Esophagus squamous epithelium (tissue), 5 donors: ENCODE data around the gene ZRANB3. TPM values are rescaled to one million over a fixed set of nuclear protein-coding genes. Genes with fewer than 3 reads are reported as not detected.

Source experiments
- DNase-seq: peaks from one replicate; lab custom pipeline; 2025; lab: John Stamatoyannopoulos, UW
- H3K27ac ChIP-seq, 4 donors: fragments of 200-600 bp; sonication (generic); one replicate each; pipeline ENCODE4 v1.5.1; 2016 to 2019; ENCODE audit warnings: mild to moderate bottlenecking in 1 of 4
- H3K27me3 ChIP-seq, 4 donors: fragments of 200-600 bp; sonication (generic); 1 replicate in 3 of 4; 2 replicates in 1 of 4; pipeline versions ENCODE4 v1.5.1 to v1.6.0; 2017 to 2021; ENCODE audit warnings: antibody characterized with exemption in 1 of 4
- H3K36me3 ChIP-seq, 3 donors: fragments of 200-600 bp; sonication (generic); one replicate each; pipeline ENCODE4 v1.5.1; 2016 to 2019
- H3K4me1 ChIP-seq, 3 donors: fragments of 200-600 bp; sonication (generic); one replicate each; pipeline ENCODE4 v1.5.1; 2017 to 2019
- H3K4me3 ChIP-seq, 4 donors: fragments of 200-600 bp; sonication (generic); 1 replicate in 3 of 4; 2 replicates in 1 of 4; pipeline ENCODE4 v1.5.1; 2016 to 2019; ENCODE audit warnings: mild to moderate bottlenecking in 2 of 4, moderate library complexity in 1 of 4
- H3K9me3 ChIP-seq, 3 donors: fragments of 200-600 bp; sonication (generic); one replicate each; pipeline ENCODE4 v1.5.1; 2016 to 2019
- CTCF ChIP-seq, 6 experiments: fragments of 450-650 bp in 4 of 6; fragments of 200-600 bp in 2 of 6; sonication (generic) in 2 of 6; IDR thresholded peaks; one replicate each; pipeline ENCODE4 v1.5.1; 2016 to 2019; ENCODE audit warnings: antibody characterized with exemption in 6 of 6, mild to moderate bottlenecking in 4 of 6, moderate library complexity in 4 of 6
- POLR2A ChIP-seq, 4 donors: fragments of 450-650 bp; IDR thresholded peaks; one replicate each; pipeline ENCODE4 v1.6.1; 2017; ENCODE audit warnings: antibody characterized with exemption in 4 of 4, mild to moderate bottlenecking in 4 of 4, moderate library complexity in 3 of 4
- WGBS, 2 donors: methylation state at CpG; one replicate each; pipeline ENCODE4 v1.1.5; 2018; 5-methylcytosine and 5-hydroxymethylcytosine counted together
- intact Hi-C: fragments of 100-400 bp; cut with DNase I; formaldehyde crosslinking; loops from one replicate; pipeline ENCODE4 v1.15.0; 2022
- total RNA-seq, 4 donors: library from RNA; depleted of rRNA; stranded (reverse); fragments of >200 nt; gene quantifications; one replicate each; pipeline ENCODE4 v1.1.0, GENCODE V29; 2016
- donor health status: DM: yes; HTN: yes; CAD: no.

ZRANB3 gene
- total RNA-seq, 4 donors from 2014 or later: 0.61 to 4.5 (median 3.5) TPM

GRCh38 chr2:135257383-135258090 lies 273.5 kb downstream of the ZRANB3 start:
- WGBS, 2 donors: 46 to 51% methylated on average over 2 of the region's 2 CpGs
- Histone ChIP-seq H3K36me3 (no peaks in the 10 kb centered on the region), H3K4me3 (no peak overlapping the region), H3K27me3 (no peaks in the 10 kb centered on the region), H3K9me3 (no peaks in the 10 kb centered on the region), H3K4me1 (no peaks in the 10 kb centered on the region), H3K27ac (no peak overlapping the region)
- intact Hi-C loops: no loop called here
- DNase-seq: no peak
- TF ChIP-seq POLR2A (IDR thresholded peaks at IDR 0.05) (no peak), CTCF (IDR thresholded peaks at IDR 0.05) (no peak)

- no peaks in the 10 kb centered on the region for H3K9me3 ChIP-seq
- H3K27me3 ChIP-seq: no peaks in the 10 kb centered on the region
- no peaks in the 10 kb centered on the region for H3K4me1 ChIP-seq
- WGBS, 2 donors: 95 to 100% methylated on average over 2 to 3 of the region's 3 CpGs
- H3K27ac ChIP-seq: no peak overlapping the region
- TF ChIP-seq POLR2A (IDR thresholded peaks at IDR 0.05) (no peak), CTCF (IDR thresholded peaks at IDR 0.05) (no peak)
- no peaks in the 10 kb centered on the region for H3K36me3 ChIP-seq
- DNase-seq: no peak
- intact Hi-C loops: no loop called here
- H3K4me3 ChIP-seq: no peak overlapping the region
Measured at GRCh38 chr2:135256531-135257260, 274.3 kb downstream of the ZRANB3 start.

GRCh38 chr2:135255208-135255607 lies 275.8 kb downstream of the ZRANB3 start:
- Histone ChIP-seq H3K4me3 (no peak overlapping the region), H3K27me3 (no peaks in the 10 kb centered on the region), H3K36me3 (peaks cover 0 to 4% (median 0%) of the 10 kb centered on the region in 3 donors), H3K27ac (no peak overlapping the region), H3K4me1 (no peaks in the 10 kb centered on the region), H3K9me3 (peaks cover 0 to 8% (median 6%) of the 10 kb centered on the region in 3 donors)
- no peak for DNase-seq
- TF ChIP-seq POLR2A (IDR thresholded peaks at IDR 0.05): no peak
- TF ChIP-seq CTCF (IDR thresholded peaks at IDR 0.05): no peak
- 60 to 88% methylated on average over 1 of the region's 1 CpG for WGBS, 2 donors
- intact Hi-C loops: no loop called here

- Histone ChIP-seq H3K36me3 (peaks cover 0 to 5% (median 0%) of the 10 kb centered on the region in 3 donors), H3K27ac (no peak overlapping the region), H3K27me3 (no peaks in the 10 kb centered on the region), H3K4me3 (no peak overlapping the region), H3K9me3 (peaks cover 0 to 9% (median 6%) of the 10 kb centered on the region in 3 donors), H3K4me1 (no peaks in the 10 kb centered on the region)
- intact Hi-C loops: no loop called here
- WGBS, 2 donors: 58 to 65% methylated on average over 2 of the region's 2 CpGs
- DNase-seq: no peak
- TF ChIP-seq CTCF (IDR thresholded peaks at IDR 0.05) (no peak), POLR2A (IDR thresholded peaks at IDR 0.05) (no peak)
Measured at GRCh38 chr2:135252805-135253458, 278.1 kb downstream of the ZRANB3 start.

GRCh38 chr2:135248611-135249010 lies 282.4 kb downstream of the ZRANB3 start:
- H3K27me3 ChIP-seq: no peaks in the 10 kb centered on the region
- no peak for DNase-seq
- peaks cover 0 to 9% (median 6%) of the 10 kb centered on the region in 3 donors for H3K9me3 ChIP-seq
- no peak overlapping the region for H3K4me3 ChIP-seq
- peaks cover 0 to 5% (median 0%) of the 10 kb centered on the region in 3 donors for H3K36me3 ChIP-seq
- no peaks in the 10 kb centered on the region for H3K4me1 ChIP-seq
- TF ChIP-seq POLR2A (IDR thresholded peaks at IDR 0.05) (no peak), CTCF (IDR thresholded peaks at IDR 0.05) (no peak)
- intact Hi-C loops: no loop called here
- 96 to 98% methylated on average over 5 of the region's 5 CpGs for WGBS, 2 donors
- H3K27ac ChIP-seq: no peak overlapping the region
